ENCODE results near the gene BABAM2. TPM values are rescaled to one million over a fixed set of nuclear protein-coding genes. Genes with fewer than 3 reads are reported as not detected.

Gene BABAM2
- total and polyA plus RNA-seq, 3 experiments from 2014 or later, result 59.4 to 66.7 (median 65.6) TPM

GRCh38 chr2:27922842-27923241 is 32.3 kb downstream of the BABAM2 start:
- no peaks in the 10 kb centered on the region for H3K9me3 Mint-ChIP-seq
- CTCF ChIA-PET, result no interaction called here

GRCh38 chr2:27925766-27926472 is 35.4 kb downstream of the BABAM2 start:
- no peak for DNase-seq
- peaks cover 5% of the 10 kb centered on the region for H3K4me1 ChIP-seq (ENCODE audit: insufficient read depth, low read length)
- Mint-ChIP-seq H3K36me3 (peaks cover 14 to 23% (median 21%) of the 10 kb centered on the region in 3 donors), H3K27me3 (no peaks in the 10 kb centered on the region), H3K27ac (peak overlapping the region in 7 of 8 donors; percentile 14 to 85 (median 63)), H3K4me1 (peaks cover 16 to 36% (median 25%) of the 10 kb centered on the region in 3 donors), H3K4me3 (no peak overlapping the region), H3K9me3 (no peaks in the 10 kb centered on the region)
- CTCF ChIA-PET, result no interaction called here
- no peak overlapping the region for H3K27ac ChIP-seq (ENCODE audit: low read depth, low read length)
- no peaks in the 10 kb centered on the region for H3K36me3 ChIP-seq (ENCODE audit: insufficient read depth, low read length)
- H3K4me3 ChIP-seq (ENCODE audit: low read length), result no peak overlapping the region
- H3K27me3 ChIP-seq (ENCODE audit: insufficient read depth, low read length, poor library complexity, severe bottlenecking), result no peaks in the 10 kb centered on the region
- no peaks in the 10 kb centered on the region for H3K9me3 ChIP-seq (ENCODE audit: low read length)
- POLR2A ChIA-PET, result no interaction called here

More at GRCh38 chr2:27922842-27923241, 32.3 kb downstream of the BABAM2 start:
- no peak for DNase-seq
- no peak overlapping the region for H3K4me3 ChIP-seq (ENCODE audit: low read length)
- H3K27me3 Mint-ChIP-seq, result no peaks in the 10 kb centered on the region
- H3K4me3 Mint-ChIP-seq, result no peak overlapping the region
- H3K9me3 ChIP-seq (ENCODE audit: low read length), result no peaks in the 10 kb centered on the region
- no peaks in the 10 kb centered on the region for H3K27me3 ChIP-seq (ENCODE audit: insufficient read depth, low read length, poor library complexity, severe bottlenecking)
- peaks cover 29 to 64% (median 38%) of the 10 kb centered on the region in 3 donors for H3K4me1 Mint-ChIP-seq
- peak overlapping the region in 4 of 8 donors; percentile 17 to 60 (median 32) for H3K27ac Mint-ChIP-seq
- H3K36me3 ChIP-seq (ENCODE audit: insufficient read depth, low read length), result no peaks in the 10 kb centered on the region
- H3K4me1 ChIP-seq (ENCODE audit: insufficient read depth, low read length), result peaks cover 21% of the 10 kb centered on the region
- H3K36me3 Mint-ChIP-seq, result peaks cover 9 to 13% (median 12%) of the 10 kb centered on the region in 3 donors
- no peak overlapping the region for H3K27ac ChIP-seq (ENCODE audit: low read depth, low read length)
- POLR2A ChIA-PET, result no interaction called here

GRCh38 chr2:27929916-27930486 is 39.5 kb downstream of the BABAM2 start:
- no peaks in the 10 kb centered on the region for H3K27me3 Mint-ChIP-seq
- ChIA-PET POLR2A (no interaction called here), CTCF (no interaction called here)
- Histone ChIP-seq H3K9me3 (ENCODE audit: low read length) (no peaks in the 10 kb centered on the region), H3K4me3 (ENCODE audit: low read length) (no peak overlapping the region), H3K27ac (ENCODE audit: low read depth, low read length) (no peak overlapping the region), H3K36me3 (ENCODE audit: insufficient read depth, low read length) (no peaks in the 10 kb centered on the region), H3K27me3 (ENCODE audit: insufficient read depth, low read length, poor library complexity, severe bottlenecking) (no peaks in the 10 kb centered on the region), H3K4me1 (ENCODE audit: insufficient read depth, low read length) (no peaks in the 10 kb centered on the region)
- H3K9me3 Mint-ChIP-seq, result no peaks in the 10 kb centered on the region
- H3K36me3 Mint-ChIP-seq, result peaks cover 14 to 41% (median 37%) of the 10 kb centered on the region in 3 donors
- no peak overlapping the region for H3K4me3 Mint-ChIP-seq
- H3K27ac Mint-ChIP-seq, result peak overlapping the region in 1 of 8 donors; percentile 44
- no peak for DNase-seq
- H3K4me1 Mint-ChIP-seq, result peaks cover 22 to 32% (median 23%) of the 10 kb centered on the region in 3 donors

GRCh38 chr2:27931361-27931950 is 40.9 kb downstream of the BABAM2 start:
- Histone ChIP-seq H3K4me1 (ENCODE audit: insufficient read depth, low read length) (no peaks in the 10 kb centered on the region), H3K9me3 (ENCODE audit: low read length) (no peaks in the 10 kb centered on the region), H3K27ac (ENCODE audit: low read depth, low read length) (no peak overlapping the region), H3K27me3 (ENCODE audit: insufficient read depth, low read length, poor library complexity, severe bottlenecking) (no peaks in the 10 kb centered on the region), H3K4me3 (ENCODE audit: low read length) (no peak overlapping the region), H3K36me3 (ENCODE audit: insufficient read depth, low read length) (no peaks in the 10 kb centered on the region)
- peaks cover 8 to 19% (median 13%) of the 10 kb centered on the region in 3 donors for H3K4me1 Mint-ChIP-seq
- ChIA-PET CTCF (no interaction called here), POLR2A (no interaction called here)
- peaks cover 14 to 45% (median 32%) of the 10 kb centered on the region in 3 donors for H3K36me3 Mint-ChIP-seq
- no peak overlapping the region for H3K4me3 Mint-ChIP-seq
- no peak for DNase-seq
- no peaks in the 10 kb centered on the region for H3K9me3 Mint-ChIP-seq
- H3K27ac Mint-ChIP-seq, result peak overlapping the region in 4 of 8 donors; percentile 4 to 47 (median 27)
- H3K27me3 Mint-ChIP-seq, result no peaks in the 10 kb centered on the region

- Mint-ChIP-seq H3K9me3 (no peaks in the 10 kb centered on the region), H3K4me1 (peaks cover 9 to 17% (median 13%) of the 10 kb centered on the region in 3 donors)
- CTCF ChIA-PET, result no interaction called here
Measured at GRCh38 chr2:27932396-27932795, 41.9 kb downstream of the BABAM2 start.

GRCh38 chr2:27935026-27935425 is 44.5 kb downstream of the BABAM2 start:
- Mint-ChIP-seq H3K36me3 (peaks cover 11 to 43% (median 27%) of the 10 kb centered on the region in 3 donors), H3K4me3 (no peak overlapping the region), H3K4me1 (peaks cover 16 to 25% (median 17%) of the 10 kb centered on the region in 3 donors), H3K9me3 (no peaks in the 10 kb centered on the region), H3K27me3 (no peaks in the 10 kb centered on the region), H3K27ac (peak overlapping the region in 2 of 8 donors; percentile 18 to 46)
- ChIA-PET CTCF (no interaction called here), POLR2A (no interaction called here)
- Histone ChIP-seq H3K27me3 (ENCODE audit: insufficient read depth, low read length, poor library complexity, severe bottlenecking) (no peaks in the 10 kb centered on the region), H3K9me3 (ENCODE audit: low read length) (no peaks in the 10 kb centered on the region), H3K4me3 (ENCODE audit: low read length) (no peak overlapping the region), H3K27ac (ENCODE audit: low read depth, low read length) (no peak overlapping the region), H3K4me1 (ENCODE audit: insufficient read depth, low read length) (no peaks in the 10 kb centered on the region), H3K36me3 (ENCODE audit: insufficient read depth, low read length) (no peaks in the 10 kb centered on the region)
- DNase-seq, result no peak

More at GRCh38 chr2:27932396-27932795, 41.9 kb downstream of the BABAM2 start:
- Histone ChIP-seq H3K27ac (ENCODE audit: low read depth, low read length) (no peak overlapping the region), H3K4me1 (ENCODE audit: insufficient read depth, low read length) (no peaks in the 10 kb centered on the region), H3K36me3 (ENCODE audit: insufficient read depth, low read length) (no peaks in the 10 kb centered on the region), H3K9me3 (ENCODE audit: low read length) (no peaks in the 10 kb centered on the region), H3K4me3 (ENCODE audit: low read length) (no peak overlapping the region), H3K27me3 (ENCODE audit: insufficient read depth, low read length, poor library complexity, severe bottlenecking) (no peaks in the 10 kb centered on the region)
- Mint-ChIP-seq H3K4me3 (no peak overlapping the region), H3K27me3 (no peaks in the 10 kb centered on the region), H3K27ac (peak overlapping the region in 2 of 8 donors; percentile 3 to 10), H3K36me3 (peaks cover 16 to 44% (median 27%) of the 10 kb centered on the region in 3 donors)
- DNase-seq, result no peak
- POLR2A ChIA-PET, result no interaction called here

- no peak overlapping the region for H3K4me3 Mint-ChIP-seq
- no peaks in the 10 kb centered on the region for H3K4me1 ChIP-seq (ENCODE audit: insufficient read depth, low read length)
- H3K27me3 Mint-ChIP-seq, result no peaks in the 10 kb centered on the region
- peaks cover 11 to 18% (median 11%) of the 10 kb centered on the region in 3 donors for H3K36me3 Mint-ChIP-seq
- no peak for DNase-seq
- ChIA-PET CTCF (no interaction called here), POLR2A (no interaction called here)
- peak overlapping the region in 1 of 8 donors; percentile 25 for H3K27ac Mint-ChIP-seq
- no peaks in the 10 kb centered on the region for H3K9me3 ChIP-seq (ENCODE audit: low read length)
- no peaks in the 10 kb centered on the region for H3K9me3 Mint-ChIP-seq
- no peaks in the 10 kb centered on the region for H3K36me3 ChIP-seq (ENCODE audit: insufficient read depth, low read length)
- peaks cover 7 to 24% (median 22%) of the 10 kb centered on the region in 3 donors for H3K4me1 Mint-ChIP-seq
- no peak overlapping the region for H3K27ac ChIP-seq (ENCODE audit: low read depth, low read length)
- H3K27me3 ChIP-seq (ENCODE audit: insufficient read depth, low read length, poor library complexity, severe bottlenecking), result no peaks in the 10 kb centered on the region
- H3K4me3 ChIP-seq (ENCODE audit: low read length), result no peak overlapping the region
Measured at GRCh38 chr2:27940090-27940671, 49.7 kb downstream of the BABAM2 start.

GRCh38 chr2:27940982-27941381 is 50.5 kb downstream of the BABAM2 start:
- H3K4me1 Mint-ChIP-seq, result peaks cover 7 to 26% (median 22%) of the 10 kb centered on the region in 3 donors
- no peak overlapping the region for H3K27ac ChIP-seq (ENCODE audit: low read depth, low read length)
- POLR2A ChIA-PET, result no interaction called here
- CTCF ChIA-PET, result interaction anchor here (1.0 kb wide), 1 partner anchor 11 kb away, joined by 3 read pairs; no protein-coding TSS in a partner anchor
- H3K4me3 ChIP-seq (ENCODE audit: low read length), result no peak overlapping the region
- peak overlapping the region in 1 of 8 donors; percentile 50 for H3K27ac Mint-ChIP-seq
- peaks cover 8 to 15% (median 11%) of the 10 kb centered on the region in 3 donors for H3K36me3 Mint-ChIP-seq
- H3K4me3 Mint-ChIP-seq, result no peak overlapping the region
- H3K36me3 ChIP-seq (ENCODE audit: insufficient read depth, low read length), result no peaks in the 10 kb centered on the region
- H3K27me3 ChIP-seq (ENCODE audit: insufficient read depth, low read length, poor library complexity, severe bottlenecking), result no peaks in the 10 kb centered on the region
- no peaks in the 10 kb centered on the region for H3K9me3 Mint-ChIP-seq
- no peaks in the 10 kb centered on the region for H3K9me3 ChIP-seq (ENCODE audit: low read length)
- no peaks in the 10 kb centered on the region for H3K4me1 ChIP-seq (ENCODE audit: insufficient read depth, low read length)
- H3K27me3 Mint-ChIP-seq, result no peaks in the 10 kb centered on the region
- no peak for DNase-seq

Data from CD8-positive, alpha-beta memory T cell (primary cell).